SK-N-MC (cell line): ENCODE measurements around the gene LOXL4.

Experiments used
- DNase-seq: peaks from one replicate; pipeline ENCODE4 v3.0.0-alpha.2; 2011; ENCODE audit warnings: low read depth, low spot score
- H3K27ac ChIP-seq: fragments of 200-600 bp; sonication (generic); 2 replicates; pipeline ENCODE4 v1.5.1; 2016; ENCODE audit warnings: mixed run types
- H3K36me3 ChIP-seq: fragments of 200-600 bp; sonication (generic); 2 replicates; pipeline ENCODE4 v1.6.1; 2017; ENCODE audit warnings: antibody characterized with exemption, low read length, mixed read lengths; ENCODE audit not compliant: insufficient read depth
- H3K4me3 ChIP-seq: fragments of 200-600 bp; sonication (generic); 2 replicates; pipeline ENCODE4 v1.5.1; 2016
- H3K9ac ChIP-seq: fragments of 200-600 bp; sonication (generic); 2 replicates; pipeline ENCODE4 v1.8.0; 2017; ENCODE audit warnings: mixed run types, mixed read lengths; ENCODE audit not compliant: insufficient read length
- H3K9me3 ChIP-seq: fragments of 200-600 bp; sonication (generic); 2 replicates; pipeline ENCODE4 v1.6.1; 2017; ENCODE audit warnings: low read depth, mild to moderate bottlenecking, antibody characterized with exemption, low read length, moderate library complexity, mixed read lengths
- EZH2 ChIP-seq: fragments of 200-600 bp; sonication (generic); IDR thresholded peaks from one replicate; pipeline ENCODE4 v1.6.1; 2017; ENCODE audit warnings: antibody characterized with exemption
- FOXP2 ChIP-seq: optimal IDR thresholded peaks from 2 replicates; pipeline ENCODE3; 2011; ENCODE audit warnings: mild to moderate bottlenecking, moderate library complexity; ENCODE audit not compliant: insufficient read depth; ENCODE audit errors: extremely low read length, control extremely low read depth
- POLR2AphosphoS5 ChIP-seq: IDR thresholded peaks from 2 replicates; pipeline ENCODE4 v1.6.1; 2012; ENCODE audit warnings: mild to moderate bottlenecking, low read depth, low read length, borderline replicate concordance

LOXL4 gene

GRCh38 chr10:98300526-98301229 lies 32.7 kb upstream of the LOXL4 start:
- DNase-seq, result no peak
- Histone ChIP-seq H3K27ac (no peak overlapping the region), H3K9me3 (no peaks in the 10 kb centered on the region), H3K4me3 (no peak overlapping the region), H3K9ac (no peak overlapping the region), H3K36me3 (no peaks in the 10 kb centered on the region)
- no peak for TF ChIP-seq FOXP2

DNA sequence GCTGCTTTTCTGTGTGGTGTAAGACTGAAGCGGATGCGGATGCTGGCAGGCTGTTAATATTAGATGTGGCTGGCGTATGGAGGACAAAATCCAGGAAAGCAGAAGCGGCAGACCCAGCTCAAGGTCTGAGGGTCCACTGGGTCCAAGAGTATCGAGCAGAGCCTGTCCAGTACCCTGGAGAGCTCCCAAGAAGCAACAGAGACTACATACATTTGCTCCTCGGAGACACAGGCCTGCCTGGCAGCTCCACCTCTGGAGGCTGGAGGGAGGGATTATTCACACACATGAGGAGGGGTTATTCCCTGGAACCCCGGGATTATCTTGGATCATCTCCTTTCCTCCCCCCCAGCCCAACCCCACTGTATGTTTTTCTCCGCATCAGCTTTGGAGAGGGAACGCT lies 31.3 kb upstream of the LOXL4 start:
- H3K36me3 ChIP-seq, result no peaks in the 10 kb centered on the region
- no peak overlapping the region for H3K4me3 ChIP-seq
- no peaks in the 10 kb centered on the region for H3K9me3 ChIP-seq
- H3K27ac ChIP-seq, result no peak overlapping the region
- TF ChIP-seq POLR2AphosphoS5, result no peak
- TF ChIP-seq FOXP2, result no peak
- no peak for TF ChIP-seq EZH2
- no peak for DNase-seq
- no peak overlapping the region for H3K9ac ChIP-seq

GRCh38 chr10:98296524-98296923 lies 28.5 kb upstream of the LOXL4 start:
- Histone ChIP-seq H3K27ac (no peak overlapping the region), H3K9ac (no peak overlapping the region), H3K4me3 (no peak overlapping the region), H3K9me3 (no peaks in the 10 kb centered on the region), H3K36me3 (no peaks in the 10 kb centered on the region)
- TF ChIP-seq POLR2AphosphoS5 (no peak), FOXP2 (no peak), EZH2 (no peak)
- no peak for DNase-seq

- no peak for DNase-seq
- Histone ChIP-seq H3K9me3 (no peaks in the 10 kb centered on the region), H3K36me3 (no peaks in the 10 kb centered on the region), H3K4me3 (no peak overlapping the region), H3K27ac (no peak overlapping the region), H3K9ac (no peak overlapping the region)
- TF ChIP-seq POLR2AphosphoS5 (no peak), FOXP2 (no peak), EZH2 (no peak)
Measured at GRCh38 chr10:98295907-98296306, 27.9 kb upstream of the LOXL4 start.

DNA sequence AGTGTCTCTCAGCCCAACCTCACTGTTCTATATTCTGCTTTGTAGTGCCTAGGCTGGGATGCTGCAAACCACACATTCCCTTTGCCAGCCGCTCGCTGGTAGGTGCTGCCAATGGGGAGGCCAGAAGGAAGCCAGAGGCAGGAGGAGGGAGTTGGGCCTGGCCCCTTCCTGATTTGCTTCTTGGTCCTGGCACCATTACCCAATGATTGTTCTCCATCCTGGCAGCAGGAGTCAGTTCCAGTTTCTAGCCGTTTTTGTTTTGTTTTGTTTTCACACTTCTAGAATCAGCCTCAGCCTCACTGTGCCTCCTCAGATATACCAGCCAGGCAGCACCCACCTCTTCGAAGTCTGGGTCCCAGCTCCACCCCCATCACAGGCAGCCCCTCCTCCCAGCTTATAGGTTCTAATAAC lies 27.4 kb upstream of the LOXL4 start:
- Histone ChIP-seq H3K36me3 (no peaks in the 10 kb centered on the region), H3K4me3 (no peak overlapping the region), H3K9ac (no peak overlapping the region), H3K27ac (no peak overlapping the region), H3K9me3 (no peaks in the 10 kb centered on the region)
- no peak for DNase-seq
- TF ChIP-seq EZH2, result no peak
- TF ChIP-seq FOXP2, result no peak
- no peak for TF ChIP-seq POLR2AphosphoS5

GRCh38 chr10:98294270-98294627 lies 26.3 kb upstream of the LOXL4 start:
- TF ChIP-seq FOXP2 (no peak), EZH2 (no peak)
- Histone ChIP-seq H3K4me3 (no peak overlapping the region), H3K27ac (no peak overlapping the region), H3K9me3 (no peaks in the 10 kb centered on the region), H3K36me3 (no peaks in the 10 kb centered on the region), H3K9ac (no peak overlapping the region)
- DNase-seq, result no peak

GRCh38 chr10:98293550-98294269 lies 25.7 kb upstream of the LOXL4 start:
- Histone ChIP-seq H3K9me3 (no peaks in the 10 kb centered on the region), H3K9ac (no peak overlapping the region), H3K36me3 (no peaks in the 10 kb centered on the region), H3K27ac (no peak overlapping the region), H3K4me3 (no peak overlapping the region)
- no peak for DNase-seq
- no peak for TF ChIP-seq FOXP2
- TF ChIP-seq EZH2, result no peak
- TF ChIP-seq POLR2AphosphoS5, result no peak

- no peak for DNase-seq
- Histone ChIP-seq H3K4me3 (no peak overlapping the region), H3K9ac (no peak overlapping the region), H3K36me3 (no peaks in the 10 kb centered on the region), H3K27ac (no peak overlapping the region), H3K9me3 (no peaks in the 10 kb centered on the region)
- TF ChIP-seq POLR2AphosphoS5 (no peak), EZH2 (no peak), FOXP2 (no peak)
Measured at GRCh38 chr10:98292971-98293370, 25.0 kb upstream of the LOXL4 start.

DNA sequence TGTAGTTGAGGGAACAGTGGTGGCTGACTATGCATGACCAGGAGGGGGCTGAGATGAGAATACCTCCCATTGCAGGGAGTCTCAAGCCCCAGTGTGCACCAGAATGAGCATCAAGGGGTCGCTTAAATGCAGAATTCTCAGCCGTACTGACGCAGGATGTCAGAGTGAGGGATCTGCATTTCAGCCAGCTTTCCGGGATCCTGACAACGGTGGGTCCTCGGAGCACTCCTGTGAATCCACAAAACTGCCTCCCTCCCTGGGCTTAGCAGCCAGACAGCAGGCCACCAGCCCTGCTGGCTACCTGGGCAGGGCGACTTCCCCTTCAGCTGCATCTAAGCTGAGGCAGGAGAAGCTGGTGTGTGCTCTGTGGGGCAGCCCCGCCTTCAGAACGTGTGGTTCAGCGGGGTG lies 21.8 kb upstream of the LOXL4 start:
- H3K27ac ChIP-seq, result no peak overlapping the region
- H3K4me3 ChIP-seq, result no peak overlapping the region
- no peaks in the 10 kb centered on the region for H3K9me3 ChIP-seq
- no peak for TF ChIP-seq POLR2AphosphoS5
- TF ChIP-seq FOXP2, result no peak
- DNase-seq, result no peak
- no peaks in the 10 kb centered on the region for H3K36me3 ChIP-seq
- no peak overlapping the region for H3K9ac ChIP-seq
